HepG2 (cell line): ENCODE data around the gene ZNF556. TPM values are rescaled to one million over a fixed set of nuclear protein-coding genes. Genes with fewer than 3 reads are reported as not detected.

Experiments
- ARNT ChIP-seq: fragments of 450-650 bp; IDR thresholded peaks from 2 replicates; pipeline ENCODE4 v1.6.1; 2017
- GATAD2A ChIP-seq: IDR thresholded peaks from 2 replicates; pipeline ENCODE4 v1.6.1; 2016
- HNF4A ChIP-seq: sonication (generic); formaldehyde crosslinking; IDR thresholded peaks from 2 replicates; pipeline ENCODE4 v1.4.0; 2020; ENCODE audit warnings: missing genetic modification reagents
- KLF13 ChIP-seq: sonication (generic); formaldehyde crosslinking; IDR thresholded peaks from 2 replicates; pipeline ENCODE4 v1.4.0; 2020; ENCODE audit warnings: mild to moderate bottlenecking, missing genetic modification reagents
- KLF16 ChIP-seq, 2 experiments: sonication (generic) in 1 of 2; formaldehyde crosslinking in 1 of 2; IDR thresholded peaks; 2 replicates each; pipeline versions ENCODE4 v1.6.1 to v1.8.0; 2016 to 2023; ENCODE audit warnings: missing genetic modification reagents in 2 of 2, missing compliant biosample characterization in 1 of 2
- KLF6 ChIP-seq: IDR thresholded peaks from 2 replicates; pipeline ENCODE4 v1.8.0; 2016; ENCODE audit warnings: missing biosample characterization, missing genetic modification reagents
- NCOR1 ChIP-seq: fragments of 200-600 bp; sonication (generic); IDR thresholded peaks from 2 replicates; pipeline ENCODE4 v1.7.0; 2017; ENCODE audit warnings: antibody characterized with exemption, low read length, borderline replicate concordance
- POLR2G ChIP-seq: fragments of 200-400 bp; formaldehyde crosslinking; IDR thresholded peaks from 2 replicates; pipeline ENCODE4 v1.6.1; 2018; ENCODE audit warnings: mild to moderate bottlenecking, low read depth, low read length, moderate library complexity
- RARA ChIP-seq: IDR thresholded peaks from 2 replicates; pipeline ENCODE4 v1.6.1; 2016; ENCODE audit warnings: missing genetic modification reagents, missing compliant biosample characterization
- RXRB ChIP-seq: IDR thresholded peaks from 2 replicates; pipeline ENCODE4 v1.6.1; 2016; ENCODE audit warnings: borderline replicate concordance, missing genetic modification reagents, missing compliant biosample characterization
- ZBTB7B ChIP-seq: sonication (generic); formaldehyde crosslinking; IDR thresholded peaks from 2 replicates; pipeline ENCODE4 v1.4.0; 2020; ENCODE audit warnings: missing genetic modification reagents
- ZNF230 ChIP-seq: sonication (generic); formaldehyde crosslinking; IDR thresholded peaks from 2 replicates; pipeline ENCODE4 v1.4.0; 2020; ENCODE audit warnings: mild to moderate bottlenecking, missing genetic modification reagents
- ZNF280D ChIP-seq: sonication (generic); formaldehyde crosslinking; IDR thresholded peaks from 2 replicates; pipeline ENCODE4 v1.5.1; 2020; ENCODE audit warnings: mild to moderate bottlenecking, missing genetic modification reagents
- ZNF354B ChIP-seq: sonication (generic); formaldehyde crosslinking; IDR thresholded peaks from 2 replicates; pipeline ENCODE4 v1.8.0; 2022; ENCODE audit warnings: mild to moderate bottlenecking, missing genetic modification reagents
- ZNF362 ChIP-seq: sonication (generic); formaldehyde crosslinking; IDR thresholded peaks from 2 replicates; pipeline ENCODE4 v1.4.0; 2020; ENCODE audit warnings: missing genetic modification reagents, mild to moderate bottlenecking, borderline replicate concordance
- ZNF709 ChIP-seq: sonication (generic); formaldehyde crosslinking; IDR thresholded peaks from 2 replicates; pipeline ENCODE4 v1.5.0; 2020; ENCODE audit warnings: mild to moderate bottlenecking, missing genetic modification reagents
- ZSCAN31 ChIP-seq: sonication (generic); formaldehyde crosslinking; IDR thresholded peaks from 2 replicates; pipeline ENCODE4 v1.5.0; 2020; ENCODE audit warnings: low read depth, mild to moderate bottlenecking, missing genetic modification reagents
- polyA plus RNA-seq, 8 experiments: library from polyadenylated mRNA; depleted of rRNA in 3 of 8; stranded (reverse) in 7 of 8; unstranded in 1 of 8; fragments of >200 nt; fragmentation: Illumina TruSeq in 4 of 8; extraction: Trizol in 4 of 8; gene quantifications; 2 replicates each; pipeline versions ENCODE4 v1.2.1 to v1.2.3, GENCODE V29; 2011 to 2016; ENCODE audit warnings: low read depth in 4 of 8, missing spikeins in 1 of 8, mixed read lengths in 1 of 8; ENCODE audit not compliant: insufficient read depth in 1 of 8
- total RNA-seq, 5 experiments: library from RNA; depleted of rRNA; stranded (reverse); fragments of >200 nt; fragmentation: Illumina TruSeq; extraction: Trizol; gene quantifications; 2 replicates each; pipeline ENCODE4 v1.2.3, GENCODE V29; 2016; ENCODE audit warnings: low read depth in 1 of 5
- TF ChIP-seq, protein P1 (sequence below): sonication (generic); formaldehyde crosslinking; IDR thresholded peaks from 2 replicates; pipeline ENCODE4 v1.4.0; 2020; ENCODE audit warnings: mild to moderate bottlenecking, missing genetic modification reagents, borderline replicate concordance

The ZNF556 gene
- total and polyA plus RNA-seq, 2 of the 13 experiments (the other 11 are each of a cell fraction or from before 2014, with no cell fraction given), result 4.2 to 28.6 TPM

GRCh38 chr19:2837430-2837829 lies 29.7 kb upstream of the ZNF556 start (continued):
- TF ChIP-seq KLF16 (CRISPR knock-in tag; IDR thresholded peaks at IDR 0.05), result peak in 1 of 2 experiments; percentile 44; a peak in 1 of 4 replicates
- no peak for TF ChIP-seq KLF13 (CRISPR knock-in tag)
- peak; percentile 23; the same call in 1 of the 2 replicates for TF ChIP-seq RARA (CRISPR knock-in tag)
- 0 out of 2 replicates have a peak, but pooled peaks have one; percentile 50 for TF ChIP-seq ZBTB7B (CRISPR knock-in tag)
- no peak for TF ChIP-seq ZNF709 (CRISPR knock-in tag)
- peak; percentile 59; the same call in 1 of the 2 replicates for TF ChIP-seq RXRB (CRISPR knock-in tag)
- no peak for TF ChIP-seq KLF6
- TF ChIP-seq ZNF230 (CRISPR knock-in tag), result 0 out of 2 replicates have a peak, but pooled peaks have one; percentile 32
- no peak for TF ChIP-seq ARNT
- peak; percentile 98 for TF ChIP-seq ZNF362 (CRISPR knock-in tag)
- TF ChIP-seq NCOR1, result peak; percentile 42; the same call in 1 of the 2 replicates
- peak; percentile 67; the same call in 1 of the 2 replicates for TF ChIP-seq GATAD2A (CRISPR knock-in tag)
- peak; percentile 35; the same call in 1 of the 2 replicates for TF ChIP-seq POLR2G
- peak; percentile 71; the same call in 1 of the 2 replicates for TF ChIP-seq HNF4A
- TF ChIP-seq ZSCAN31 (CRISPR knock-in tag), result 0 out of 2 replicates have a peak, but pooled peaks have one; percentile 48
- TF ChIP-seq, protein P1, sequence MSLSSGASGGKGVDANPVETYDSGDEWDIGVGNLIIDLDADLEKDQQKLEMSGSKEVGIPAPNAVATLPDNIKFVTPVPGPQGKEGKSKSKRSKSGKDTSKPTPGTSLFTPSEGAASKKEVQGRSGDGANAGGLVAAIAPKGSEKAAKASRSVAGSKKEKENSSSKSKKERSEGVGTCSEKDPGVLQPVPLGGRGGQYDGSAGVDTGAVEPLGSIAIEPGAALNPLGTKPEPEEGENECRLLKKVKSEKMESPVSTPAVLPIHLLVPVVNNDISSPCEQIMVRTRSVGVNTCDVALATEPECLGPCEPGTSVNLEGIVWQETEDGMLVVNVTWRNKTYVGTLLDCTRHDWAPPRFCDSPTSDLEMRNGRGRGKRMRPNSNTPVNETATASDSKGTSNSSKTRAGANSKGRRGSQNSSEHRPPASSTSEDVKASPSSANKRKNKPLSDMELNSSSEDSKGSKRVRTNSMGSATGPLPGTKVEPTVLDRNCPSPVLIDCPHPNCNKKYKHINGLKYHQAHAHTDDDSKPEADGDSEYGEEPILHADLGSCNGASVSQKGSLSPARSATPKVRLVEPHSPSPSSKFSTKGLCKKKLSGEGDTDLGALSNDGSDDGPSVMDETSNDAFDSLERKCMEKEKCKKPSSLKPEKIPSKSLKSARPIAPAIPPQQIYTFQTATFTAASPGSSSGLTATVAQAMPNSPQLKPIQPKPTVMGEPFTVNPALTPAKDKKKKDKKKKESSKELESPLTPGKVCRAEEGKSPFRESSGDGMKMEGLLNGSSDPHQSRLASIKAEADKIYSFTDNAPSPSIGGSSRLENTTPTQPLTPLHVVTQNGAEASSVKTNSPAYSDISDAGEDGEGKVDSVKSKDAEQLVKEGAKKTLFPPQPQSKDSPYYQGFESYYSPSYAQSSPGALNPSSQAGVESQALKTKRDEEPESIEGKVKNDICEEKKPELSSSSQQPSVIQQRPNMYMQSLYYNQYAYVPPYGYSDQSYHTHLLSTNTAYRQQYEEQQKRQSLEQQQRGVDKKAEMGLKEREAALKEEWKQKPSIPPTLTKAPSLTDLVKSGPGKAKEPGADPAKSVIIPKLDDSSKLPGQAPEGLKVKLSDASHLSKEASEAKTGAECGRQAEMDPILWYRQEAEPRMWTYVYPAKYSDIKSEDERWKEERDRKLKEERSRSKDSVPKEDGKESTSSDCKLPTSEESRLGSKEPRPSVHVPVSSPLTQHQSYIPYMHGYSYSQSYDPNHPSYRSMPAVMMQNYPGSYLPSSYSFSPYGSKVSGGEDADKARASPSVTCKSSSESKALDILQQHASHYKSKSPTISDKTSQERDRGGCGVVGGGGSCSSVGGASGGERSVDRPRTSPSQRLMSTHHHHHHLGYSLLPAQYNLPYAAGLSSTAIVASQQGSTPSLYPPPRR (CRISPR knock-in tag), result 0 out of 2 replicates have a peak, but pooled peaks have one; percentile 17
- TF ChIP-seq ZNF354B (CRISPR knock-in tag), result no peak
- peak; percentile 75; the same call in 1 of the 2 replicates for TF ChIP-seq ZNF280D (CRISPR knock-in tag)
